GM18951 (cell line): ENCODE measurements around the gene RPL32.
"Not testable (repeated sequence)": the region's sequence is repeated elsewhere in the genome, so short reads cannot be mapped to it uniquely, and the experiment has no call there.

Experiments used
- POLR2A ChIP-seq: IDR thresholded peaks from 4 replicates; pipeline ENCODE4 v1.6.1; 2011; ENCODE audit warnings: mild to moderate bottlenecking; ENCODE audit not compliant: insufficient read length, insufficient read depth; ENCODE audit errors: extremely low read depth
- in situ Hi-C: fragments of 300-500 bp; cut with MboI; formaldehyde crosslinking; loops from one replicate; pipeline ENCODE4 v1.12.0; 2022; ENCODE audit warnings: low sequenced_read_pairs, mixed read lengths, inconsistent platforms; ENCODE audit not compliant: unreplicated experiment

Gene RPL32

DNA sequence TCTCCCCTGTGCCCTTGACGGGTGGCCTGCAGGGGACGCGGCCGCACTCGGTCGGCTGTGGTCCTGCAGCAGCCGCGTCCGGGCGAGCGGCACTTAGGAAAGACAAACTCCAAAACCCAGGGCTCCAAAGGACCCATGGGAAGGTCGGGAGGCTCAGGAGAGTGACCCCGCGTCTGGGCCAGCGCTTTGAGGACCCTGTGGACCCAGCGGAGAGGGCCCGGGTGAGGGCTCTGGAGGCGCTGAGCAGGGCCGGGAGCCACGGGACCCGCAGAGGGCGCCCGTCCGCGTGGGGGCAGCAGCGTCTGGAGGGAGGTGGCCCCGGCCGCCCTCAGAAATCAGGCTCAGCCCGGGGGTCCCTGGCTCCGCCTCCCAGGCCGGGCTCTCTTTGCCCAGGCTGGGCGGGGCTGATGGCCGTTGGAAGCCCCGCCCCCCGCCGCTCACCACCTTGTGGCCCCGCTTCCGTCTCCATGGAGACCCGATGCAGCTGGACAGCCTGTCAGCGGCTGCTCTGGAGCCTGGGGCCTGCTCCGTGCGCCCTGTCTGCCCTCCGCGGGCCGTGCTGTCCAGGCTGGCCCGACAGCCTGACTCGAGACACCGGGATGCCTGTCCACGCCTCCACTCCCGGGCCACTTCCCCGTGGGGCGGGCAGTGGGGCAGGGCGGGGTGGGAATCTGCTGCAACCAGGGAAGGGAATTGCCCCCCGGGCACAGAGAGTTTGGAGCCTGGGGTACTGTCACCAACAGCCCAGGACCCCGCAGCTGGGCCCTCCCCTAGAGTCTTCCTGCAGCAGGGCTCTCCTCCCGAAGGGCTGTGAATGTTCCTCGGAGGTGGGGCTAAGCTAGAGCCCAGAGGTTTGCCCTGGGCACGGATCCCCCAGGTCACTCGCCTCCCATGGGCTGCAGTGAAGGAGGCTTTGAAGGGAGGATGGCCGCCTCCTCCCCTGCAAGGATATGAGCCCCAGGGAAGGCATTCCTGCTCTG, 34.8 kb upstream of the RPL32 start:
- TF ChIP-seq POLR2A: no peak
- in situ Hi-C loops: no loop called here

- no peak for TF ChIP-seq POLR2A
- in situ Hi-C loops: no loop called here
Measured at GRCh38 chr3:12871404-12871983, 30.1 kb upstream of the RPL32 start.

DNA sequence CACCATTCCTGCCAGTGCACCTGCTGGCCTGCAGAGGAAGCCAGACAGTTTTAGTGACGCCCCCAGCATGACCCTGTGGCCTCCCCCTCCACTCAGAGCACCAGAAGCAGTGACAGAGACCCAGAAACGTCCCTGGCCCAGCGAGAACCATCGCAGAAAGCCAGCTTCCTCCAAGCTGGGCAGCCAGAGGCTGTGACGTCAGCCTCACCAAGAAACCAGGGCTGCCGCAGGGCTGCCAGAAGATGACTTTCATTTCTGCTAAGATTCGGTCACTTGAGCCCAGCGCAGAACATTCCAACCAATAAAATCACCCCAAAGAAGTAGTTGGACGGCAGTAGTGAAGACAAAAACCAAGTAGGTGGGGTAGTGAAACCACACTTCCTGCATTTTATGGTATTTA, 29.6 kb upstream of the RPL32 start:
- no peak for TF ChIP-seq POLR2A

DNA sequence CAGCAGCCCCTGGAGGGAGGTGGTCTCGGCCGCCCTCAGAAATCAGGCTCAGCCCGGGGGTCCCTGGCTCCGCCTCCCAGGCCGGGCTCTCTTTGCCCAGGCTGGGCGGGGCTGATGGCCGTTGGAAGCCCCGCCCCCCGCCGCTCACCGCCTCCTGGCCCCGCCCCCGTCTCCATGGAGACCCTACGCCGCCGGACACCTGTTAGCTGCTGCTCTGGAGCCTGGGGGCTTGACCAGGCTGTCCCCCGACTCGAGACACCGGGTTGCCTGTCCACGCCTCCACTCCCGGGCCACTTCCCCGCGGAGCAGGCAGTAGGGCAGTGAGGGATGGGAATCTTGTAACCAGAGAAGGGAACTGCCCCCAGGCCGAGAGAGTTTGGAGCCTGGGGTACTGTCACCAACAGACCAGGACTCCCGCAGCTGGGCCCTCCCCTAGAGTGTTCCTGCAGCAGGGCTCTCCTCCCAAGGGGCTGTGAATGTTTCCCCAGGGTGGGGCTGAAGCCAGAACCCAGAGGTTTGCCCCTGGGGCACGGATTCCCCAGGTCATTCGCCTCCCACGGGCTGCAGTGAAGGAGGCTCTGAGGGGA, 27.8 kb upstream of the RPL32 start:
- in situ Hi-C loops: no loop called here
- no peak for TF ChIP-seq POLR2A

More for the DNA sequence above, 29.6 kb upstream of the RPL32 start:
- in situ Hi-C loops: no loop called here

DNA sequence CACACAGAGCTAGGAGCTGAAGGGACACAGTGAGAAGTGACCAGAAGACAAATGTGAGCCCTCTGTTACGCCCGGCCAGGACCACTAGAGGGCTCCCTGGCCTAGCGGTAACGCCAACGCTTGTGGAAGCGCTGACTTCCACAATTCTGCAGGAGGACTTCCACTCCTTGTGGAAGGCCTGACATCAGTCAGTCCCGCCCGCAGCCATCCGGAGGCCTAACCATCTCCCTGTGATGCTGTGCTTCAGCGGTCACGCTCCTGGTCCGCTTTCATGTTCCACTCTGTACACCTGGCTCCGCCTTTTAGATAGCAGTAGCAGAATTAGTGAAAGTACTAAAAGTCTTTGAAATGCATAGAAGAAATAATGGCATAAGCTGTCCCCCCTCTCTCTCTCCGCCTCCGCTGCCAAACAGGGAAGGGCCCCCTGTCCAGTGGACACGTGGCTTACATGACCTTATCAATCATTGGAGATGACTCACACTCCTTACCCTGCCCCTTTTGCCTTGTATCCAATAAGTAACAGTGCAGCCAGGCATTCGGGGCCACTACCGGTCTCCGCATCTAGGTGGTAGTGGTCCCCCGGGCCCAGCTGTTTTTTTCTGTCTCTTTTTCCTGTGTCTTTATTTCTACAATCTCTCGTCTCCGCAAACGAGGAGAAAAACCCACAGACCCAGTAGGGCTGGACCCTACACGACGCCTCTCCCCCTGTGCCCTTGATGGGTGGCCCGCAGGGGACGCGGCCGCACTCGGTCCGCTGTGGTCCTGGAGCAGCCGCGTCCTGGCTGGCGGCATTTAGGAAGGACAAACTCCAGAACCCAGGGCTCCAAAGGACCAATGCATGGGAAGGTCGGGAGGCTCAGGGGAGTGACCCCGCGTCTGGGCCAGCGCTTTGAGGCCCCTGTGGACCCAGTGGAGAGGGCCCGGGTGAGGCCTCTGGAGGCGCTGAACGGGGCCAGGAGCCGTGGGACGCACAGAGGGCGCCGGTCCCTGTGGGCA, 27.0 kb upstream of the RPL32 start:
- TF ChIP-seq POLR2A: no peak
- in situ Hi-C loops: no loop called here

DNA sequence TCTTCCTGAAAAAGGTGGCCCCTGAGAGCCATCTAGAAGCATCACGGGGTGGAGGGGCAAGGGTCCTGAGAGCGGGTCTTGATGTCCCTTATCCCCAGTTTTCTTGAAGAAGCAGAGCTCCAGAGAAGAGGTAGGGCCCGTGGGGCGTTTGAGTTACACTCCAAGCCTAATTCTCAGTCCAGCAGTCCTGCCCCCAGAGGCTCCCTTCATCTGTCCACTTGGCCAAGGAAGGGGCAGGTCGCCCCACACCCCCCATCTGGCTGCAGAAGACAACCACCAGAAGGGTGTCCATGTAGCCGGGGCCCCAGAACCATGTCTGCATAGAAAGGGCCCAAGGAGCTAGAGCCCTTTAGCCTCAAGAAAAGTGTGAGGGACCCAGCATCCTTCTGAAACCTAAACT, 25.5 kb upstream of the RPL32 start:
- TF ChIP-seq POLR2A: no peak
- in situ Hi-C loops: no loop called here

DNA sequence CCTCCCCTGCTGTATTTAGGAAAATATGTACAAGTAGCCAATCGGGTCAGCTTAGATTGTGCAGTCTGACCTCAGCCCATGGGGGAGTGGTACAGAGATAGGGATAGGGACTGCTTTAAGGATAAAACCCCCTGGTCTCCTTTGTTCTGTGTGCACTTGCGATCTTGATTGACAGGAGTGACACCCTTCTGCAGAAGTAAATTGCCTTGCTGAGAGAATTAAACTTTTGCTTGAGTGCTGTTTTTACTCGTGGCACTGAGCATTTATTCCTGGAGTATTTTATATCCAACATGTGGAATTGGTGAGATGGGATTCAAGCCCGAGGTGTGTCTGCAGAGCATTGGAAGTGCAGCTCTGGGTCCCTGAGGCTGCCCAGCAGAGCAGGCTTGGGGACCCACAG, 23.9 kb upstream of the RPL32 start:
- in situ Hi-C loops: no loop called here
- TF ChIP-seq POLR2A: no peak

- in situ Hi-C loops: no loop called here
Measured at GRCh38 chr3:12862387-12862786, 21.0 kb upstream of the RPL32 start.

DNA sequence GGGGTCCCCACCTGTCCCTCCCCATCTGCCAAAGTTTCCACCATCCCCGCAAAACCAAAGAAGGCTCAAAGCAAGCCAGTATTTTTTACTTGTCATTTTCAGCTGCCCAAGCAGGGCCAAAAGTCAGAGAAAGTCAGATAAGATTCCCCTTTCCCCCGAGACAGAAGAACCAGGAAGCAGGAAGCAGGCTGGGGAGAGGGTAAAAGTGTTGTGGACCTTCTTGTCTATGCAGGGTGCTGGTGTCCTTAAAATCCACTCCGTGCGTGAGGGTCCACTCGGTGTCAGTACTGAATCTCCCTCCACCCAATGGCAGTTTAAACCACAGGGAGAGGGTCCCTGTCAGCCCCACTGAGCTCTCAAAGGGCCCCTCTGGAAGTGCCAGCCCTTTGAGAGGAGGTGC, 20.2 kb upstream of the RPL32 start:
- TF ChIP-seq POLR2A: no peak
- in situ Hi-C loops: no loop called here

More at GRCh38 chr3:12862387-12862786, 21.0 kb upstream of the RPL32 start:
- no peak for TF ChIP-seq POLR2A

- in situ Hi-C loops: no loop called here
- TF ChIP-seq POLR2A: no peak
Measured at GRCh38 chr3:12859840-12860239, 18.5 kb upstream of the RPL32 start.

GRCh38 chr3:12856626-12857025, 15.3 kb upstream of the RPL32 start:
- no peak for TF ChIP-seq POLR2A
- in situ Hi-C loops: no loop called here

GRCh38 chr3:12854565-12854964, 13.2 kb upstream of the RPL32 start:
- in situ Hi-C loops: no loop called here

GRCh38 chr3:12853847-12854246, 12.5 kb upstream of the RPL32 start:
- in situ Hi-C loops: not testable (repeated sequence)

More at GRCh38 chr3:12854565-12854964, 13.2 kb upstream of the RPL32 start:
- TF ChIP-seq POLR2A: no peak
